HEK293 (cell line): ENCODE measurements around the gene ERGIC1.

Experiments used
- YY1 ChIP-seq: fragments of 450-650 bp; formaldehyde crosslinking; IDR thresholded peaks from 2 replicates; pipeline ENCODE4 v1.5.1; 2018; ENCODE audit warnings: missing biosample characterization, missing genetic modification characterization
- ZNF133 ChIP-seq: fragments of 450-650 bp; formaldehyde crosslinking; IDR thresholded peaks from 2 replicates; pipeline ENCODE4 v1.5.1; 2016; ENCODE audit warnings: missing biosample characterization, missing genetic modification characterization
- ZNF174 ChIP-seq: fragments of 450-650 bp; formaldehyde crosslinking; IDR thresholded peaks from 2 replicates; pipeline ENCODE4 v1.5.0; 2017; ENCODE audit warnings: missing biosample characterization, mild to moderate bottlenecking, missing genetic modification characterization
- ZNF549 ChIP-seq: fragments of 450-650 bp; IDR thresholded peaks from 2 replicates; pipeline ENCODE4 v1.5.1; 2018; ENCODE audit warnings: missing biosample characterization, missing genetic modification characterization, mild to moderate bottlenecking, inconsistent platforms, moderate library complexity
- ZNF777 ChIP-seq: fragments of 450-650 bp; formaldehyde crosslinking; IDR thresholded peaks from 2 replicates; pipeline ENCODE4 v1.5.1; 2017; ENCODE audit warnings: missing biosample characterization, missing genetic modification characterization, borderline replicate concordance
- ZNF792 ChIP-seq: fragments of 450-650 bp; formaldehyde crosslinking; IDR thresholded peaks from 2 replicates; pipeline ENCODE4 v1.5.1; 2016; ENCODE audit warnings: missing biosample characterization, missing genetic modification characterization
- ZSCAN30 ChIP-seq: fragments of 450-650 bp; IDR thresholded peaks from 2 replicates; pipeline ENCODE4 v1.5.1; 2018; ENCODE audit warnings: missing biosample characterization, mild to moderate bottlenecking, missing genetic modification characterization, moderate library complexity
- TF ChIP-seq, protein P1 (sequence below): fragments of 450-650 bp; formaldehyde crosslinking; IDR thresholded peaks from 2 replicates; pipeline ENCODE4 v1.5.1; 2016; ENCODE audit warnings: missing biosample characterization, missing genetic modification characterization
- TF ChIP-seq, protein P2 (sequence below): fragments of 450-650 bp; formaldehyde crosslinking; IDR thresholded peaks from 2 replicates; pipeline ENCODE4 v1.5.1; 2016; ENCODE audit warnings: missing biosample characterization, missing genetic modification characterization
- TF ChIP-seq, protein P3 (sequence below): sonication (generic); formaldehyde crosslinking; IDR thresholded peaks from 2 replicates; pipeline ENCODE4 v1.8.1; 2022; ENCODE audit warnings: mild to moderate bottlenecking, moderate library complexity, missing genetic modification reagents
- TF ChIP-seq, protein P4 (sequence below): fragments of 450-650 bp; IDR thresholded peaks from 2 replicates; pipeline ENCODE4 v1.5.1; 2018; ENCODE audit warnings: missing biosample characterization, missing genetic modification characterization

DNA sequence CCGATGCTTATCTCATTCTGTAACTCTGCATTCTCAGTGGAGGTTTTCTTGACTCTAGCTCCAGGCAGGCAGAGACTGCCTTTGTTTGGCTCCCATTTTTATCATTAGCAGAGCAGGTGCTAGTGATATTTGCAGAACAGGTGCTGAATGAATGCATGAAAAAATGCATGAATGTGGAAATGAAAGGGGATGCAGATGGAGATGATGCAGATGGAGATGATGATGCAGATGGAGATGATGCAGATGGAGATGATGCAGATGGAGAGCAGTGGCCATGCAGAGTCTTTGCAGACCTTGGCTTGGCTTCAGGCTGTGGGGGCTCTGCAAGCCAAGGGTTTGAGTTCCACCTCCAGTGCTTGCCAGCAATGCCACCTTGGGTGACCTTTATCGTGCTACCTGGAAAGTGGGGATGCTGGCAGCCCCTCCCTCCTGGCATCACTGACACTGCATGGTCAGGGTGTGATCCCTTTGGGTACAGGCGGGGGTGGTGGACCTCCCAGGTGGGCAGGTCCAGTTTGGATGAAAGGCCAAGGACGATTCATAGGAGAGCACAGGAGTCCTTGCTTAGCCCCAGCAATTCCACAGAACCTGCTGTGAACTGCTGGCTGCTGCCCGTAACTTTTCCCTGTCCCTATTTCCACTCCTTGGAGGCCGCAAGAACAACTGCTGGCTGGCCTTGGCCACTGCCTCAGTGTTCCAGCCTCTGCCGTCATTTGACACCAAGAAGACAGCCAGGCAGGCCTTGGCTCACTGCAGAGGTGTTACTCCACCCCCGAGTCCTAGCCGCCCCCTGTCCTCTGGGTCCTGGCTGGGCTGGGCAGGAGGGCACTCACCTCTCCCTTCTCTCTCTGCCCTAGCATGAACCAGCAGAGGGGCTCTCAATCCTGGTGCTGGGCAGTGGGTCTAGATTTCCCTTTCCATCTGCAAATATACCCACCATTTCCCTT lies 33.0 kb downstream of the ERGIC1 start:
- TF ChIP-seq ZSCAN30 (tag by site-specific recombination) (no peak), YY1 (tag by site-specific recombination) (no peak), ZNF549 (no peak), ZNF792 (no peak), ZNF777 (tag by site-specific recombination) (no peak), ZNF174 (no peak), ZNF133 (tag by site-specific recombination) (no peak)
- TF ChIP-seq, protein P1, sequence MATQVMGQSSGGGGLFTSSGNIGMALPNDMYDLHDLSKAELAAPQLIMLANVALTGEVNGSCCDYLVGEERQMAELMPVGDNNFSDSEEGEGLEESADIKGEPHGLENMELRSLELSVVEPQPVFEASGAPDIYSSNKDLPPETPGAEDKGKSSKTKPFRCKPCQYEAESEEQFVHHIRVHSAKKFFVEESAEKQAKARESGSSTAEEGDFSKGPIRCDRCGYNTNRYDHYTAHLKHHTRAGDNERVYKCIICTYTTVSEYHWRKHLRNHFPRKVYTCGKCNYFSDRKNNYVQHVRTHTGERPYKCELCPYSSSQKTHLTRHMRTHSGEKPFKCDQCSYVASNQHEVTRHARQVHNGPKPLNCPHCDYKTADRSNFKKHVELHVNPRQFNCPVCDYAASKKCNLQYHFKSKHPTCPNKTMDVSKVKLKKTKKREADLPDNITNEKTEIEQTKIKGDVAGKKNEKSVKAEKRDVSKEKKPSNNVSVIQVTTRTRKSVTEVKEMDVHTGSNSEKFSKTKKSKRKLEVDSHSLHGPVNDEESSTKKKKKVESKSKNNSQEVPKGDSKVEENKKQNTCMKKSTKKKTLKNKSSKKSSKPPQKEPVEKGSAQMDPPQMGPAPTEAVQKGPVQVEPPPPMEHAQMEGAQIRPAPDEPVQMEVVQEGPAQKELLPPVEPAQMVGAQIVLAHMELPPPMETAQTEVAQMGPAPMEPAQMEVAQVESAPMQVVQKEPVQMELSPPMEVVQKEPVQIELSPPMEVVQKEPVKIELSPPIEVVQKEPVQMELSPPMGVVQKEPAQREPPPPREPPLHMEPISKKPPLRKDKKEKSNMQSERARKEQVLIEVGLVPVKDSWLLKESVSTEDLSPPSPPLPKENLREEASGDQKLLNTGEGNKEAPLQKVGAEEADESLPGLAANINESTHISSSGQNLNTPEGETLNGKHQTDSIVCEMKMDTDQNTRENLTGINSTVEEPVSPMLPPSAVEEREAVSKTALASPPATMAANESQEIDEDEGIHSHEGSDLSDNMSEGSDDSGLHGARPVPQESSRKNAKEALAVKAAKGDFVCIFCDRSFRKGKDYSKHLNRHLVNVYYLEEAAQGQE (tag by site-specific recombination) = no peak
- TF ChIP-seq, protein P2, sequence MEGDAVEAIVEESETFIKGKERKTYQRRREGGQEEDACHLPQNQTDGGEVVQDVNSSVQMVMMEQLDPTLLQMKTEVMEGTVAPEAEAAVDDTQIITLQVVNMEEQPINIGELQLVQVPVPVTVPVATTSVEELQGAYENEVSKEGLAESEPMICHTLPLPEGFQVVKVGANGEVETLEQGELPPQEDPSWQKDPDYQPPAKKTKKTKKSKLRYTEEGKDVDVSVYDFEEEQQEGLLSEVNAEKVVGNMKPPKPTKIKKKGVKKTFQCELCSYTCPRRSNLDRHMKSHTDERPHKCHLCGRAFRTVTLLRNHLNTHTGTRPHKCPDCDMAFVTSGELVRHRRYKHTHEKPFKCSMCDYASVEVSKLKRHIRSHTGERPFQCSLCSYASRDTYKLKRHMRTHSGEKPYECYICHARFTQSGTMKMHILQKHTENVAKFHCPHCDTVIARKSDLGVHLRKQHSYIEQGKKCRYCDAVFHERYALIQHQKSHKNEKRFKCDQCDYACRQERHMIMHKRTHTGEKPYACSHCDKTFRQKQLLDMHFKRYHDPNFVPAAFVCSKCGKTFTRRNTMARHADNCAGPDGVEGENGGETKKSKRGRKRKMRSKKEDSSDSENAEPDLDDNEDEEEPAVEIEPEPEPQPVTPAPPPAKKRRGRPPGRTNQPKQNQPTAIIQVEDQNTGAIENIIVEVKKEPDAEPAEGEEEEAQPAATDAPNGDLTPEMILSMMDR (tag by site-specific recombination) = no peak
- TF ChIP-seq, protein P3, sequence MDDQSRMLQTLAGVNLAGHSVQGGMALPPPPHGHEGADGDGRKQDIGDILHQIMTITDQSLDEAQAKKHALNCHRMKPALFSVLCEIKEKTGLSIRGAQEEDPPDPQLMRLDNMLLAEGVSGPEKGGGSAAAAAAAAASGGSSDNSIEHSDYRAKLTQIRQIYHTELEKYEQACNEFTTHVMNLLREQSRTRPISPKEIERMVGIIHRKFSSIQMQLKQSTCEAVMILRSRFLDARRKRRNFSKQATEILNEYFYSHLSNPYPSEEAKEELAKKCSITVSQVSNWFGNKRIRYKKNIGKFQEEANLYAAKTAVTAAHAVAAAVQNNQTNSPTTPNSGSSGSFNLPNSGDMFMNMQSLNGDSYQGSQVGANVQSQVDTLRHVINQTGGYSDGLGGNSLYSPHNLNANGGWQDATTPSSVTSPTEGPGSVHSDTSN (CRISPR knock-in tag) = no peak
- TF ChIP-seq, protein P4, sequence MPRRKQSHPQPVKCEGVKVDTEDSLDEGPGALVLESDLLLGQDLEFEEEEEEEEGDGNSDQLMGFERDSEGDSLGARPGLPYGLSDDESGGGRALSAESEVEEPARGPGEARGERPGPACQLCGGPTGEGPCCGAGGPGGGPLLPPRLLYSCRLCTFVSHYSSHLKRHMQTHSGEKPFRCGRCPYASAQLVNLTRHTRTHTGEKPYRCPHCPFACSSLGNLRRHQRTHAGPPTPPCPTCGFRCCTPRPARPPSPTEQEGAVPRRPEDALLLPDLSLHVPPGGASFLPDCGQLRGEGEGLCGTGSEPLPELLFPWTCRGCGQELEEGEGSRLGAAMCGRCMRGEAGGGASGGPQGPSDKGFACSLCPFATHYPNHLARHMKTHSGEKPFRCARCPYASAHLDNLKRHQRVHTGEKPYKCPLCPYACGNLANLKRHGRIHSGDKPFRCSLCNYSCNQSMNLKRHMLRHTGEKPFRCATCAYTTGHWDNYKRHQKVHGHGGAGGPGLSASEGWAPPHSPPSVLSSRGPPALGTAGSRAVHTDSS (tag by site-specific recombination) = no peak
